ENCODE data around the gene DLG1. TPM values are rescaled to one million over a fixed set of nuclear protein-coding genes. Genes with fewer than 3 reads are reported as not detected.
A peak's percentile ranks its signal among the peaks of the same experiment; 100 is the strongest.

Gene DLG1
- total and polyA plus RNA-seq, 8 donors: 17.9 to 173 (median 92.9) TPM

DNA sequence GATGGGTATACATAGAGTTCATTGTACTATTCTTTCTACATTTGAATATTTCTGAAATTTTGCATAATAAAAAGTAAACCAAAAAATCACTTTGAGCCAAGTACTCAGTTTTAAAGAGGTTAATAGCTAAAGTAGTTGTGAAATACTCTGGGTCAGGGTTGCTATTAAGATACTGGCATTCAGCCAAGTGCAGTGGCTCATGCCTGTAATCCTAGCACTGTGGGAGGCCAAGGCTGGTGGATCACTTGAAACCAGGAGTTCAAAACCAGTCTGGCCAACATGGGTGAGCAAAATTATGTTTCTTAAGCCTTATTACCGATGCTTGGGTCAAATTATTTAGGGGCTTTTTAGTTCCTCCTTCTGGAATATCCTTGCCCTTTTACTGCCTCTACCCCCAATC, 146.8 kb downstream of the DLG1 start:
- WGBS, 5 donors: 68 to 96% (median 76%) methylated on average over 1 of the region's 1 CpG
- H3K36me3 ChIP-seq: peaks cover 0 to 19% (median 9%) of the 10 kb centered on the region in 4 donors
- H3K27ac ChIP-seq: no peak overlapping the region
- H3K9me3 ChIP-seq: peaks cover 3 to 16% (median 12%) of the 10 kb centered on the region in 4 donors
- peaks cover 0 to 14% (median 6%) of the 10 kb centered on the region in 4 donors for H3K4me1 ChIP-seq
- no peaks in the 10 kb centered on the region for H3K27me3 ChIP-seq
- intact Hi-C loops (cut with DNase I; ENCODE audit: low total_unique reads): no loop called here
- DNase-seq: peak; percentile 32 to 57
- no peak overlapping the region for H3K4me3 ChIP-seq
- TF ChIP-seq, protein P1, sequence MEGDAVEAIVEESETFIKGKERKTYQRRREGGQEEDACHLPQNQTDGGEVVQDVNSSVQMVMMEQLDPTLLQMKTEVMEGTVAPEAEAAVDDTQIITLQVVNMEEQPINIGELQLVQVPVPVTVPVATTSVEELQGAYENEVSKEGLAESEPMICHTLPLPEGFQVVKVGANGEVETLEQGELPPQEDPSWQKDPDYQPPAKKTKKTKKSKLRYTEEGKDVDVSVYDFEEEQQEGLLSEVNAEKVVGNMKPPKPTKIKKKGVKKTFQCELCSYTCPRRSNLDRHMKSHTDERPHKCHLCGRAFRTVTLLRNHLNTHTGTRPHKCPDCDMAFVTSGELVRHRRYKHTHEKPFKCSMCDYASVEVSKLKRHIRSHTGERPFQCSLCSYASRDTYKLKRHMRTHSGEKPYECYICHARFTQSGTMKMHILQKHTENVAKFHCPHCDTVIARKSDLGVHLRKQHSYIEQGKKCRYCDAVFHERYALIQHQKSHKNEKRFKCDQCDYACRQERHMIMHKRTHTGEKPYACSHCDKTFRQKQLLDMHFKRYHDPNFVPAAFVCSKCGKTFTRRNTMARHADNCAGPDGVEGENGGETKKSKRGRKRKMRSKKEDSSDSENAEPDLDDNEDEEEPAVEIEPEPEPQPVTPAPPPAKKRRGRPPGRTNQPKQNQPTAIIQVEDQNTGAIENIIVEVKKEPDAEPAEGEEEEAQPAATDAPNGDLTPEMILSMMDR (IDR thresholded peaks at IDR 0.05): no peak
- TF ChIP-seq EP300 (IDR thresholded peaks at IDR 0.05): no peak
- TF ChIP-seq POLR2AphosphoS5 (IDR thresholded peaks at IDR 0.05): no peak
- TF ChIP-seq POLR2A (IDR thresholded peaks at IDR 0.05): no peak

DNA sequence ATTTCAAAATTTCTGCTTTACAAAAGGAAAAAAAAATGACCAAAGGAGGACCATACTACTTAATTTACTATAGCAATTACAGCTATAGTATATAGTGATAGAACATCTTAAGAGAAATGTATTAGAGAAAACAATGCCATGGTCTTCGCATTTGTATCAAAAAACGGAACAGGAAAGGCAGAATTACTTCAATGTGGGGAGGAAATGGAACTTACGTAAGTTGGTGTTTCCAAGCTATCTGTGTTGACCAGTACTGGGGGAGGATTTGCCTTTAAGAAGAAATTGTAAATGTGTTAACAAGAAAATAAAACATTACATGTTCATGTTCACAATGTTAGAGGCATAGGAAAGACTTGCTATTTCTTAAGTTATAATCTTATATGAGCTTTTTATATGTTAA, 148.9 kb downstream of the DLG1 start:
- no peaks in the 10 kb centered on the region for H3K27me3 ChIP-seq
- DNase-seq: no peak
- WGBS, 5 donors: 83 to 97% (median 86%) methylated on average over 3 of the region's 3 CpGs
- H3K27ac ChIP-seq: peak overlapping the region in 1 of 5 donors; percentile 3
- H3K4me1 ChIP-seq: peaks cover 0 to 14% (median 6%) of the 10 kb centered on the region in 4 donors
- intact Hi-C loops (cut with DNase I; ENCODE audit: low total_unique reads): no loop called here
- peaks cover 0 to 3% (median 0%) of the 10 kb centered on the region in 4 donors for H3K9me3 ChIP-seq
- peaks cover 0 to 7% (median 0%) of the 10 kb centered on the region in 4 donors for H3K36me3 ChIP-seq
- TF ChIP-seq POLR2AphosphoS5 (IDR thresholded peaks at IDR 0.05): no peak
- no peak for TF ChIP-seq POLR2A (IDR thresholded peaks at IDR 0.05)
- TF ChIP-seq, protein P1 (IDR thresholded peaks at IDR 0.05): no peak
- TF ChIP-seq EP300 (IDR thresholded peaks at IDR 0.05): no peak
- no peak overlapping the region for H3K4me3 ChIP-seq

DNA sequence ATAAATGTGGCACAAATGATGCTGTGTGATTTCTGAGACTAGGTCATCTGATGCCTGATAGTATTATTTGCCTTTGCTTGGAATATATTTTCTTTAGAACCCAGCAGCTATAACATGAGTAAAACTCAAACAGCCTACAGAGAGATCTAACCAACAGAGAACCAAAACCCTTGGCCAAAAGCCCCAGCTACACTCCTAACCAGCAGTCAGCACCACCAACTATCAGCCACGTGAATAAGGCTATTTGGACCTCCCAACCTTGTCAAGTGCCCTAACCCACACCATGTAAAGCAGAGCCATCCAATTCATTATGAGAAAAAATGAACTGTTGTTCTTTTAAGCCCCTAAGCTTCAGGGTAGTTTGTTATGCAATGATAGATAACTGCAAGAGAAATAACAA, 154.2 kb downstream of the DLG1 start:
- no peak for DNase-seq
- H3K4me3 ChIP-seq: no peak overlapping the region
- H3K9me3 ChIP-seq: no peaks in the 10 kb centered on the region
- 55 to 79% (median 68%) methylated on average over 1 of the region's 1 CpG for WGBS, 5 donors
- TF ChIP-seq POLR2AphosphoS5 (IDR thresholded peaks at IDR 0.05): no peak
- intact Hi-C loops (cut with DNase I; ENCODE audit: low total_unique reads): no loop called here
- H3K4me1 ChIP-seq: no peaks in the 10 kb centered on the region
- H3K27ac ChIP-seq: no peak overlapping the region
- H3K36me3 ChIP-seq: peaks cover 0 to 24% (median 18%) of the 10 kb centered on the region in 4 donors
- no peaks in the 10 kb centered on the region for H3K27me3 ChIP-seq

DNA sequence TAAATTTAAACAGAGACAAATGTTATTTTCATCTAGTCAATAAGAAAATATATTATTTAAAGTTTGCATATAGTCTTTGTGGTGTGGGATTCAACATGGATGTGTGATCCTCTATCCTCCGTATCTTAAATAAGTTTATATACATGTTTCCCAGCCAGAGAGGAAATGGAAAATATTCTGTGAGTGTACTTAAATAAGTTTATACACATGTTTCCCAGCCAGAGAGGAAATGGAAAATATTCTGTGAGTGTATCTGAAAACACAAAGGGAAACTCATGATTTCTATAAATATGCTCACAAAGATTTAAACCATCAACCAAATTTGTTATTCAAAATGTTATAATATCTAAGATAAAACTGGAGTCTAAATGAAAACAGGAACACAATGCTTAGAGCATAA, 158.8 kb downstream of the DLG1 start:
- DNase-seq: no peak
- Histone ChIP-seq H3K36me3 (peaks cover 9 to 66% (median 61%) of the 10 kb centered on the region in 4 donors), H3K4me3 (no peak overlapping the region), H3K27me3 (no peaks in the 10 kb centered on the region), H3K9me3 (peaks cover 0 to 6% (median 0%) of the 10 kb centered on the region in 4 donors), H3K27ac (no peak overlapping the region), H3K4me1 (peaks cover 0 to 5% (median under 1%) of the 10 kb centered on the region in 4 donors)
- intact Hi-C loops (cut with DNase I; ENCODE audit: low total_unique reads): no loop called here
- 78 to 90% (median 87%) methylated on average over 1 of the region's 1 CpG for WGBS, 5 donors
- TF ChIP-seq EP300 (IDR thresholded peaks at IDR 0.05) (no peak), POLR2AphosphoS5 (IDR thresholded peaks at IDR 0.05) (no peak), POLR2A (IDR thresholded peaks at IDR 0.05) (no peak)
- TF ChIP-seq, protein P1 (IDR thresholded peaks at IDR 0.05): no peak

DNA sequence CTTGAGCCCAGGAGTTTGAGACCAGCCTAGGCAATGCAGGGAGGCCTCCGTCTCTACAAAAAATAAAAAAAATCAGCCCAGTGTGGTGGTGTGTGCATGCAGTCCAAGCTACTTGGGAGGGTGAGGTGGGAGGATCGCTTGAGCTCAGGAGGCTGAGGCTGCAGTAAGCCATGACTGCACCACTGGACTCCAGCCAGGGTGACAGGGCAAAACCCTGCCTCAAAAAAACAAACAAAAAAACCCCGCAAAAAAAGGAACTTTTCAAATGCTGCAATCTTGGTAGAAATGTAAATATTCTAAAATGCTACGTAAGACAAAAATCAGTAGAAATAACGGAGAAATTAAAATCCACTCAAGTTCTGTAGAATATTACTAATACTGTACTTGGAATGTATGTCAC, 160.7 kb downstream of the DLG1 start:
- 90 to 96% (median 92%) methylated on average over 5 of the region's 5 CpGs for WGBS, 5 donors
- Histone ChIP-seq H3K4me1 (peaks cover 0 to 10% (median 2%) of the 10 kb centered on the region in 4 donors), H3K27me3 (no peaks in the 10 kb centered on the region), H3K27ac (no peak overlapping the region), H3K9me3 (peaks cover 0 to 6% (median 0%) of the 10 kb centered on the region in 4 donors), H3K4me3 (no peak overlapping the region), H3K36me3 (peaks cover 14 to 79% (median 65%) of the 10 kb centered on the region in 4 donors)
- TF ChIP-seq, protein P1 (IDR thresholded peaks at IDR 0.05): no peak
- TF ChIP-seq EP300 (IDR thresholded peaks at IDR 0.05) (no peak), POLR2AphosphoS5 (IDR thresholded peaks at IDR 0.05) (no peak)
- no peak for DNase-seq
- intact Hi-C loops (cut with DNase I; ENCODE audit: low total_unique reads): no loop called here

Measured in stomach (tissue), 9 donors.